GM21515 (cell line): ENCODE measurements around the gene IGSF11.

Experiments
- ATAC-seq: cut with Tn5 transposase; IDR thresholded peaks from one replicate; pipeline ENCODE4 v1.9.1; 2021; ENCODE audit not compliant: unreplicated experiment

IGSF11 gene

GRCh38 chr3:118955914-118956556 is 78.6 kb downstream of the IGSF11 start:
- no peak for ATAC-seq

- ATAC-seq = no peak
Observed at GRCh38 chr3:118951089-118951488, 83.6 kb downstream of the IGSF11 start.

- no peak for ATAC-seq
Observed at GRCh38 chr3:118949113-118949760, 85.4 kb downstream of the IGSF11 start.

GRCh38 chr3:118948146-118948545 is 86.5 kb downstream of the IGSF11 start:
- no peak for ATAC-seq

- ATAC-seq = no peak
Observed at GRCh38 chr3:118946449-118946848, 88.2 kb downstream of the IGSF11 start.

GRCh38 chr3:118945834-118946233 is 88.8 kb downstream of the IGSF11 start:
- ATAC-seq = no peak

GRCh38 chr3:118943597-118943996 is 91.0 kb downstream of the IGSF11 start:
- ATAC-seq = no peak

- ATAC-seq = no peak
Observed at GRCh38 chr3:118942671-118943070, 92.0 kb downstream of the IGSF11 start.

GRCh38 chr3:118942195-118942594 is 92.5 kb downstream of the IGSF11 start:
- ATAC-seq = no peak

GRCh38 chr3:118941236-118941635 is 93.4 kb downstream of the IGSF11 start:
- ATAC-seq = no peak

- ATAC-seq = no peak
Observed at GRCh38 chr3:118938183-118938961, 96.3 kb downstream of the IGSF11 start.

GRCh38 chr3:118936811-118937210 is 97.8 kb downstream of the IGSF11 start:
- no peak for ATAC-seq

GRCh38 chr3:118932822-118933558 is 101.7 kb downstream of the IGSF11 start:
- no peak for ATAC-seq

- ATAC-seq = no peak
Observed at GRCh38 chr3:118931996-118932395, 102.7 kb downstream of the IGSF11 start.

GRCh38 chr3:118927449-118927848 is 107.2 kb downstream of the IGSF11 start:
- ATAC-seq = no peak

- no peak for ATAC-seq
Observed at GRCh38 chr3:118912188-118912587, 122.5 kb downstream of the IGSF11 start.

GRCh38 chr3:118910332-118910731 is 124.3 kb downstream of the IGSF11 start:
- no peak for ATAC-seq

GRCh38 chr3:118909763-118910162 is 124.9 kb downstream of the IGSF11 start:
- ATAC-seq = no peak

- ATAC-seq = no peak
Observed at GRCh38 chr3:118907909-118908308, 126.7 kb downstream of the IGSF11 start.

GRCh38 chr3:118900737-118901525 is 133.7 kb downstream of the IGSF11 start:
- ATAC-seq = no peak

GRCh38 chr3:118890206-118890605 is 144.4 kb downstream of the IGSF11 start:
- ATAC-seq = no peak
